Measurements from ENCODE around the gene EPRS1.
"Not testable (repeated sequence)": the region's sequence is repeated elsewhere in the genome, so short reads cannot be mapped to it uniquely, and the experiment has no call there.

EPRS1 gene

DNA sequence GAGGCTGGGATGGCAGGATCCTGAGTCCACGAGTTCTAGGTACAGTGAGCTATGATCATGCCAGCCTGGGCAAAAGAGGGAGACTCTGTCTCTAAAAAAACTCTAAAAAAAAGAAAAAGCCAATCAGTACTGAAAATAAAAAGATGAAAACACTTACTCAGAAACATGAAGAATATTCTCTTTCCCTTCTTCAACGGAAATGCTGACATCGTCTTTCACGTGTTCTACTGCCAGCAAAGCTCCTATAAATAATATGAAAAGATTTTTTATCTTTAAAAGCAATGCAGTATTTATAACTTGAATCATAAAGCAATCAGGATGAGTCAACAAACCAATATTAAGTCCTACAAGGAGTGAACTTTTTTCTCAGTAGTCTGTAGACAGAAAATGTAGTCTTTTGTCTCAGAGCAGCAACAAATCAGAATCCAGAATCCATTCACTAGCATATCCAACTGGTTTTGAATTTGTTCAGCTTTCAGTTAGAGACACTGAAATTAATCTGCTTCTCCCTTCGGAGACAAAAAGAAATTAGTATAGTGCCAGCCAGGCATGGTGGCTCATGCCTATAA lies 6.2 kb downstream of the EPRS1 start:
- no peak overlapping the region for H3K27ac ChIP-seq (replicated peaks)
- H3K4me3 ChIP-seq (replicated peaks; ENCODE audit: insufficient read depth, low read length), result no peak overlapping the region
- no peak for DNase-seq (ENCODE audit: low read depth in 1 of 2, low spot score in 1 of 2)
- TF ChIP-seq SPI1 (IDR thresholded peaks at IDR 0.05; ENCODE audit: borderline replicate concordance, low read depth), result no peak
- no peak for TF ChIP-seq POLR2AphosphoS5 (IDR thresholded peaks at IDR 0.05; ENCODE audit: low read depth)
- TF ChIP-seq, protein P1, sequence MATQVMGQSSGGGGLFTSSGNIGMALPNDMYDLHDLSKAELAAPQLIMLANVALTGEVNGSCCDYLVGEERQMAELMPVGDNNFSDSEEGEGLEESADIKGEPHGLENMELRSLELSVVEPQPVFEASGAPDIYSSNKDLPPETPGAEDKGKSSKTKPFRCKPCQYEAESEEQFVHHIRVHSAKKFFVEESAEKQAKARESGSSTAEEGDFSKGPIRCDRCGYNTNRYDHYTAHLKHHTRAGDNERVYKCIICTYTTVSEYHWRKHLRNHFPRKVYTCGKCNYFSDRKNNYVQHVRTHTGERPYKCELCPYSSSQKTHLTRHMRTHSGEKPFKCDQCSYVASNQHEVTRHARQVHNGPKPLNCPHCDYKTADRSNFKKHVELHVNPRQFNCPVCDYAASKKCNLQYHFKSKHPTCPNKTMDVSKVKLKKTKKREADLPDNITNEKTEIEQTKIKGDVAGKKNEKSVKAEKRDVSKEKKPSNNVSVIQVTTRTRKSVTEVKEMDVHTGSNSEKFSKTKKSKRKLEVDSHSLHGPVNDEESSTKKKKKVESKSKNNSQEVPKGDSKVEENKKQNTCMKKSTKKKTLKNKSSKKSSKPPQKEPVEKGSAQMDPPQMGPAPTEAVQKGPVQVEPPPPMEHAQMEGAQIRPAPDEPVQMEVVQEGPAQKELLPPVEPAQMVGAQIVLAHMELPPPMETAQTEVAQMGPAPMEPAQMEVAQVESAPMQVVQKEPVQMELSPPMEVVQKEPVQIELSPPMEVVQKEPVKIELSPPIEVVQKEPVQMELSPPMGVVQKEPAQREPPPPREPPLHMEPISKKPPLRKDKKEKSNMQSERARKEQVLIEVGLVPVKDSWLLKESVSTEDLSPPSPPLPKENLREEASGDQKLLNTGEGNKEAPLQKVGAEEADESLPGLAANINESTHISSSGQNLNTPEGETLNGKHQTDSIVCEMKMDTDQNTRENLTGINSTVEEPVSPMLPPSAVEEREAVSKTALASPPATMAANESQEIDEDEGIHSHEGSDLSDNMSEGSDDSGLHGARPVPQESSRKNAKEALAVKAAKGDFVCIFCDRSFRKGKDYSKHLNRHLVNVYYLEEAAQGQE (IDR thresholded peaks at IDR 0.05; ENCODE audit: insufficient replicate concordance, low read depth), result no peak
- no peak for TF ChIP-seq GABPA (IDR thresholded peaks at IDR 0.05; ENCODE audit: low read depth)
- TF ChIP-seq CTCF (IDR thresholded peaks at IDR 0.05; ENCODE audit: insufficient read depth, low read length), result no peak
- H3K27me3 ChIP-seq (ENCODE audit: insufficient read depth, poor library complexity, severe bottlenecking), result no peaks in the 10 kb centered on the region

DNA sequence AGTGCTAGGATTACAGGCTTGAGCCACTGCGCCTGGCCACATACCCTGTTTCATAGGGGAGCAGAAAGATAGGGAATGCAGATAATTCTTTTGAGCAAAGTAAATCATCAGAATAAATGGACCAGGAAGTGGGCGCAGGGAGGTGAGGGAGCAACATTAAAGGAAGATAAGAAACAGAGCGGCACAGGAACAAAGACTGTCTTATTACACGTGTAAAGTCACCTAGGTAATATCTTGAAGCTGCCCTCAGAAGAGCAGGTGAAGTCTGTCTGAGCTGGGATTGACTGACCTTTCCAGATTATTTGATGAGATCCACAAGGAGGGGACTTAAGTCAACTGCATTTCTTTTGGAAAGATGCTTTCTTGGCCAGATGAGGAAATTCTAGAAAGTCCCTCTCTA lies 7.7 kb downstream of the EPRS1 start:
- H3K27me3 ChIP-seq (ENCODE audit: insufficient read depth, poor library complexity, severe bottlenecking), result no peaks in the 10 kb centered on the region
- no peak for DNase-seq (ENCODE audit: low read depth in 1 of 2, low spot score in 1 of 2)
- no peak overlapping the region for H3K27ac ChIP-seq (replicated peaks)
- no peak for TF ChIP-seq POLR2AphosphoS5 (IDR thresholded peaks at IDR 0.05; ENCODE audit: low read depth)
- no peak overlapping the region for H3K4me3 ChIP-seq (replicated peaks; ENCODE audit: insufficient read depth, low read length)

DNA sequence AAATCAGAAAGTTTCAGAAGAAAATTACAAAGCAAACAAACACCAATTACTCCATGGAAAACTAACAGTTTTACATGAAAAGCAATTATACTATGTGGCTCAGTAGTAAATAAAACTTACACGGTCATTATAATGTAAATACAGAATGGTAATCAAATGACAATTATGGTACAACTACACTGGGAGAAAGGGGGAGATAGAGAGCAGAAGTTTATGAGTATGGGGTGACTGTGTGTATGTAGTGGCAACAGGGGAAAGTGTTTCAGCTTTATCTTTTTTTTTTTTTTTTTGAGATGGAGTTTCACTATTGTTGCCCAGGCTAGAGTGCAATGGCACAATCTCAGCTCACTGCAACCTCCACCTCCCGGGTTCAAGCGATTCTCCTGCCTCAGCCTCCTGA lies 8.5 kb downstream of the EPRS1 start:
- H3K4me3 ChIP-seq (replicated peaks; ENCODE audit: insufficient read depth, low read length); H3K27ac ChIP-seq (replicated peaks); H3K27me3 ChIP-seq (ENCODE audit: insufficient read depth, poor library complexity, severe bottlenecking); DNase-seq (ENCODE audit: low read depth in 1 of 2, low spot score in 1 of 2): not testable (repeated sequence)

- TF ChIP-seq SPI1 (IDR thresholded peaks at IDR 0.05; ENCODE audit: borderline replicate concordance, low read depth) (no peak), CTCF (IDR thresholded peaks at IDR 0.05; ENCODE audit: insufficient read depth, low read length) (no peak), POLR2AphosphoS5 (IDR thresholded peaks at IDR 0.05; ENCODE audit: low read depth) (no peak), GABPA (IDR thresholded peaks at IDR 0.05; ENCODE audit: low read depth) (no peak)
- TF ChIP-seq, protein P1 (IDR thresholded peaks at IDR 0.05; ENCODE audit: insufficient replicate concordance, low read depth), result no peak
- Histone ChIP-seq H3K4me3 (replicated peaks; ENCODE audit: insufficient read depth, low read length) (no peak overlapping the region), H3K27me3 (ENCODE audit: insufficient read depth, poor library complexity, severe bottlenecking) (no peaks in the 10 kb centered on the region), H3K27ac (replicated peaks) (no peak overlapping the region)
- DNase-seq (ENCODE audit: low read depth in 1 of 2, low spot score in 1 of 2), result no peak
These were observed 13.4 kb downstream of the EPRS1 start for GRCh38 chr1:220032911-220033310.

DNA sequence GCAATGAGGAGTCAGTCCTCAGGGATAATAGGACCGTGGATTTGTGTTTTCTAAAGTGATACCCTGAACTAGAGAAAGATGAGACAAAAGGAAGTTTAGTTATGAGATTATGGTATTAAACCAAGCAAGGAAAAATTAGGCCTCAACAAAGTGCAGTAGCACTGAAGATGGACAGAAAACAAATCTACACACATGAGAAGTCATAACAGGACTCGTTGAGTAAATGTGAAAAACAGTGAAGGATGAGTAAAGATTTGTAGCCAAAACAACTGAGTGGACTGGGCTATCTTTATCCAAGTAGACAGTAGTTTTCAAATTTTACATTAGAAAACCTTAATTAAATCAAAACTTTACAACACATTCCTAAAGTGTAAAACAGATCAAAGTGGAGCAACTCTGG lies 15.0 kb downstream of the EPRS1 start:
- no peak overlapping the region for H3K4me3 ChIP-seq (replicated peaks; ENCODE audit: insufficient read depth, low read length)
- TF ChIP-seq, protein P1 (IDR thresholded peaks at IDR 0.05; ENCODE audit: insufficient replicate concordance, low read depth), result no peak
- TF ChIP-seq POLR2AphosphoS5 (IDR thresholded peaks at IDR 0.05; ENCODE audit: low read depth) (no peak), GABPA (IDR thresholded peaks at IDR 0.05; ENCODE audit: low read depth) (no peak), CTCF (IDR thresholded peaks at IDR 0.05; ENCODE audit: insufficient read depth, low read length) (no peak), SPI1 (IDR thresholded peaks at IDR 0.05; ENCODE audit: borderline replicate concordance, low read depth) (no peak)
- no peaks in the 10 kb centered on the region for H3K27me3 ChIP-seq (ENCODE audit: insufficient read depth, poor library complexity, severe bottlenecking)
- H3K27ac ChIP-seq (replicated peaks), result no peak overlapping the region
- no peak for DNase-seq (ENCODE audit: low read depth in 1 of 2, low spot score in 1 of 2)

Data from HL-60 (cell line).